GM18526 (cell line): Measurements from ENCODE around the gene CHFR.
A peak's percentile ranks its signal among the peaks of the same experiment; 100 is the strongest.

Source experiments
- POLR2A ChIP-seq: IDR thresholded peaks from 3 replicates; pipeline ENCODE4 v1.6.1; 2011; ENCODE audit not compliant: insufficient read length; ENCODE audit errors: extremely low read depth

CHFR gene

GRCh38 chr12:132887513-132888351 lies at the start of gene CHFR:
TSS of gene CHFR (minus strand) at chr12:132887605. CDS start at chr12:132887328, 277 bp downstream.
- TF ChIP-seq POLR2A = peak; percentile 70

DNA sequence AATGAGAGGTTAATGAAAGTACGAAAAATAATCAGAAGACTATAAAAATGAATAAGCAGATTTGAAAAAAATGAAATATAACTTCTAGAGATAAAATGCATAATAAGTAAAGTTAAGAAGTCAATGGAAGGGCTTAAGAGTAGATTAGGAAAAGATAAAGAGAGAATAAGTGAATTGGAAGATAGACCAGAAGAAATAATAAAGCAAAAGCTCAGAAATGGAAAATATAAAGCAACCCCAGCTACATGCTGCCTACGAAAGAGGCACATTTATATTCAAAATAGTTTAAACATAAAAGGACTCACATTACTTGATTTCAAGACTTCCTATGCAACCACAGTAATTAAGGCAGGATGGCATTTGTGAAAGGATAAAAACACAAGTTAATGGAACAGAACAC lies 48.8 kb upstream of the CHFR start:
- no peak for TF ChIP-seq POLR2A

DNA sequence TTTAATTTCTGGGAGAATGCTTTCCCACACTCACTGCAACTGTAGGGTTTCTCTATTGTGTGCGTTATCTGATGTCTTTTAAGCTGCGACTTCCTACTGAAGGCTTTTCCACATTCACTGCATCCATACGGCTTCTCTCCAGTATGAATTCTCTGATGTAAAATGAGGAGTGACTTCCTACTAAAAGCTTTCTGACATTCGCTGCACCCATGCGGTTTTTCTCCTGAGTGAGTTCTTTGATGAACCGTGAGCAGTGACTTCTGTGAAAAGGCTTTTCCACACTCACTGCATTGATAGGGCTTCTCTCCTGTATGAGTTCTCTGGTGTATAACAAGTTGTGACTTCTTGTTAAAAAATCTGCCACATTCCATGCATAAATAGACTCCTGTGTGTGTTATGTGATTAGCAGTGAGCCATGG lies 39.0 kb upstream of the CHFR start:
- no peak for TF ChIP-seq POLR2A

DNA sequence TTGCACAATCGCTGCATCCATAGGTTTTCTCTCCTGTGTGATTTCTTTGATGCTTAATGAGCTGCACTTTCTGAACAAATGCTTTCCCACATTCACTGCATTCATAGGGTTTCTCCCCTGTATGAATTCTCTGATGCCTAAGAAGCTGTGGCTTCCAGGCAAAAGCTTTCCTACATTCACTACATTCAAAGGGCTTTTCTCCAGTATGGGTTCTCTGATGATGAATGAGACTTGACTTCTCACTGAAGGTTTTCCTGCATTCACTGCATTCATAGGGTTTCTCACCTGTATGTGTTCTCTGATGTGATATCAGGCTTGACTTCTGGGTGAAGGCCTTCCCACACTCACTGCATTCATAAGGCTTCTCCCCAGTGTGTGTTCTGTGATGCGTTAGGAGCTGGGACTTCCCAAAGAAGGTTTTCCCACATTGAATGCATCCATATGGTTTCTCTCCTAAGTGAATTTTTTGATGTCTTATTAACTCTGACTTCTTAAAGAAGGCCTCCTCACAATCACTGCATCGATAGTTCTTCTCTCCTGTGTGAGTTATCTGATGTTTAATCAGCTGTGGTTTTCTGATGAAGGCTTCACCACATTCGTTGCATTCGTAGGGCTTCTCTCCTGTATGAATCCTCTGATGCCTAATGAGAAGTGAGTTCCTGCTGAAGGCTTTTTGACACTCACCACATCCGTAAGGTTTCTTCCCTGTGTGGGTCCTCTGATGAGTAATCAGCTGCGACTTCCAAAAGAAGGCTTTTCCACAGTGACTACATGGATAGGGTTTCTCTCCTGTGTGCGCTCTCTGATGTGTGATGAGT lies 38.4 kb upstream of the CHFR start:
- no peak for TF ChIP-seq POLR2A

DNA sequence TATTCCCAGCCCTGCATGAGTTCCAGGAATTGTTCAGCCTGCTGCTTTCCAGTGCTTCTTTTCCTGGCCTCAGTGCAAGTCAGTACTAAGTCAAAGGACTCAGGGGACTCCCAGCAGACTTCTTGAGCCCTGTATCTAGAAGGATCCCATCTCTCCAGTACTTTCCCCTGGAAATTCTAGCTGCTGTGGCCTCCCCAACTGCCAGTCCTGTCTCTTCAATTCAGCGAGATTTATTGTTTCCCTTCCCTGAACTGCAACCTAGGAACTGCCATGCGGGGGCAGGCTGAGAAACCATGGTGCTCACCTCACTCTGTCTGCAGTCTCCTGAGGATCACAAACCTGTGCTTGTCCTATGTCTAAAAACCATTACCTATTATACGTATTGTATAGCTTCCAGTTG lies 37.0 kb upstream of the CHFR start:
- no peak for TF ChIP-seq POLR2A

DNA sequence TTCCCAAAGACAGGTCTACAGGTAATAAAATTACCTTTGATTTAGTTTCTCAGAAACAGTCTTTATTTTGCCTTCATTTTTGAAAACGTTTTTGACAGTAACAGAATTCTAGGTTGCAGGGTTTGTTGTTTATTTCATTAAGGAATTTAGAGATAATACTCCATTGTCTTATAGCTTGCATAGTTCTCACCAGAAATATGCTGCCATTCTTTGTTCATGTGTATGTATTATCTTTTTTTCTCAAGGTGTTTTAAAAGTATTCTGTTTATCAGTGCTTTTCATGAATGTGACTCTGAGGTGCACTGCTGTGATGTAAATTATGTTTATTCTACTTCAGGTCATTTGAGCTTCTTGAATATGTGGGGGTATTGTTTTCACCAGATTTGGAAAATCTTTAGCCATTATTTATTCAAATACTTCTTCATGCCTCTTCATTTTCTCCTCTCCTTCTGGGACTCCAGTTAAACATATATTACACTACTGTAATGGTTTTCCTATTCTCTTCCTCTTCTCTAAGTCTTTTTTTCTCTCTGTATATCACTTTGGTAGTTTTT lies 36.0 kb upstream of the CHFR start:
- no peak for TF ChIP-seq POLR2A

GRCh38 chr12:132922676-132923075 lies 35.3 kb upstream of the CHFR start:
- no peak for TF ChIP-seq POLR2A

DNA sequence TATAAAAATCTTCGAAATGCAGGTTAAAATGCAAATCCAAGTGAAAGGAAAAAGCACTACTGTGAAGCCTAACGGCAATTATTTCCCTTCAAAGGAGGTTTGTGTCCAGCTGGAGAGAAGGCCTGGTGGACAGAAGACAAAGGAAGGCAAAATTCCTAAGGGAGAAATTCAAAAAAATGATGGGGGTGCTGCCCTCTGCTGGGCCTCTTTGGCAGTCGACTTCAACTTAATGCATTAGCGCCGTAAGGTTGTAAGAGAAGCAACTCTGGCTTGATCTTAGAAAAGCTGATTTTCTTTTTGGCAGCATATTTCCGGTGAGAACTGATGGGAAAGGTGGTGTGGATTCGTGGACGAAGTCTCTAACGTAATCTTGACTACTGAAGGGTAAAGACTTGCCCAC lies 34.3 kb upstream of the CHFR start:
- TF ChIP-seq POLR2A = no peak

- no peak for TF ChIP-seq POLR2A
Measured at GRCh38 chr12:132918680-132919079, 31.3 kb upstream of the CHFR start.

DNA sequence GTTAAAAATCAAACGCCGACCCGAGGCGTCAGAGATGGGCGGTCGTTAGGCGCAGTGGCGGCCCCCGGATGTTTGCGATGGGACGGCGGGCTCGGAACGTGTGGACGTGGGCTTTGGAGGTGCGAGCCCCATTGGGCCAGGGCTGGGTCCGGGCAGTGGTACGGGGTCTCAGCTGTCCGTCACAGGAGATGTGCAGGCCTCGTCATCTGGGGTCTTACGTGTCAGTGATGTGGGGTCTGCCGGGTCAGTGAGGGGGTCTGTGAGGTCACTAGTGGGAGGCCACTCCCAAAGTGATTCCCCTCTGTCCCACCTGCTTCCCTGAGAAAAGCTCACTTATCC lies 21.6 kb upstream of the CHFR start:
- no peak for TF ChIP-seq POLR2A

DNA sequence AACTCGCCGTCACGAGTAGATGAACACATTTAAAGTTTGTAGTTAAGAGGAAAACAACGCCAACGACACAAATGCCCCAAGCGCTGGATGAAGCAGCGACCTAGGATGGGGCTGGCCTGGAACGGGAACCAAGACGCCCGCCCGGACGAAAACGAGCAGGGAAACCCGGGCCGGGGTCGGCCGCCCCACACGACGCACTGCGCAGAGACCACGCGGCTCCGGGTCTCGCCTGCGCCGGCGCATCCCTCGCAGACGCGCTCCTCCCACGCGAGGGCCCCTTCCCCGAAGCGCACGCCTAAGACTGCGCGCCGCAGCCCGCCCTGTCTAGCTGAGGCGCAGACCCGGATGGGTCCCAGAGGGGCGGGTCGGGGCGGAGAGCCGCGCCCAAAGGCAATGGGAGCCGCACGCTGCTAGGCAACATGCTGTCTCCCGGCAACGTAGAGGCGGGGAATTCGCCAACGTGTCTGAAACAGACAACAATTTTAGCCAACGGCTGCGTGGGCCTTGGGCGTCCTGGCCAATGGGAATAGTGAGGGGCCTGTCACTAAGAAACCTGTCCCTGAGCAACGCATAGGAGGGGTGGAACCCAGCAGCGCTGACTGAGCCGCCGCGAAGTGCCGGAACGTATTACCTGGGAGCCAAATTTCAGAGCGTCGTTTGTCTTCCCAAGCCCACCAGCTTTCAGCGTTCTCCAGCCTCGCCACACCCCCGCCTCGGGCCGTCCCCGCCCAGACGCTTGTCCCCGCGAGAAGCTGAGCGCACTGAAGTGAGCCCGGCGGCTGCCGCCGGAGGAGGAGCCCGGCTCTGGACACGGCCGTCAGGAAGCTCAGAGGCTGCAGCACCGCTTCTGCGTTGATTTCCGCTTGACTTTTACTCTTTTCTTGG lies 21.0 kb upstream of the CHFR start:
- peak; percentile 37 for TF ChIP-seq POLR2A

DNA sequence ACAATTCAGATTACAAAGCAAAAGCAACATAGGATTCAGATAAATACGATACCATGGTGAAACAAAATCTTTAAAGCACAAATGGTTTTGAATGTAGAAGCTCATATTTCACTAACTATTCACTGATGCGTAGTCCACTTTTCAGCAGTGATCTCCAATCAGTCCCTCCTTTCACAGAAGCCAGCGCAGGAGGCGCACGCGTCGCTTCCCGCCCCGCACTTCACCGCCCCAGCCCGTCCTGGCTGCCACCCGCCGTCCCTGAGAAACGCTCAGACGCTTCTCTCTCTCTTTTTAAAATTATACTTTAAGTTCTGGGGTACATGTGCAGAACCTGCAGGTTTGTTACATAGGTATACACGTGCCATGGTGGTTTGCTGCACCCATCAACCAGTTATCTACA lies 19.8 kb upstream of the CHFR start:
- no peak for TF ChIP-seq POLR2A

DNA sequence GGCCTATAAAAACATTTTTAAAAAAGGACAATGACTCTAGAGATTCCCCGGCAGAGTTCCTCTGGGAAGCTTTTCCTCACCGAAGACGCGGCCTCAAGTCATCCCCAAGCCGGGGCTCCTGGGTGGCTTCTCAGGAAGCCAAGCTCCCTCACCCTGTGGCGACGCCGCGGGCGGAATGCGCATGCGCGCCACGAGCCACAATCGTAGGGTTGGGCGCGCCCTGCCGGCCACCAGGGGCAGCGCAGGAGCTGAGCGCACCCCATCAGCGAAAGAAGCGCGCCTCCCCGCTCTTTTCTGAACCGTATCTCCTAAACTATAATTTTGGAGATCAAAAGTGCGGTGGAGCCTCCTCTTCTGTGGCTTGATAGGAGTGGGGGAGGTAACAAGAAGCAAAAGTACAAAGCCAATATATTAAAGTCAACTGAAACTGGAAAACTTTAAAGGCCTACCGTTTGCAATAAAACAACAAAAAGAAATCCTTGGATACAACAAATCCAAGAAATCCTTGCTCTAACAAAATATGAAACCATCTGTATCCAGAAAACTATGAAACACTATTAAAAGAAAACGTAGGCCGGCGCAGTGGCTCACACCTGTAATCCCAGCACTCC lies 17.4 kb upstream of the CHFR start:
- no peak for TF ChIP-seq POLR2A

GRCh38 chr12:132899033-132899432 lies 11.6 kb upstream of the CHFR start:
- no peak for TF ChIP-seq POLR2A

DNA sequence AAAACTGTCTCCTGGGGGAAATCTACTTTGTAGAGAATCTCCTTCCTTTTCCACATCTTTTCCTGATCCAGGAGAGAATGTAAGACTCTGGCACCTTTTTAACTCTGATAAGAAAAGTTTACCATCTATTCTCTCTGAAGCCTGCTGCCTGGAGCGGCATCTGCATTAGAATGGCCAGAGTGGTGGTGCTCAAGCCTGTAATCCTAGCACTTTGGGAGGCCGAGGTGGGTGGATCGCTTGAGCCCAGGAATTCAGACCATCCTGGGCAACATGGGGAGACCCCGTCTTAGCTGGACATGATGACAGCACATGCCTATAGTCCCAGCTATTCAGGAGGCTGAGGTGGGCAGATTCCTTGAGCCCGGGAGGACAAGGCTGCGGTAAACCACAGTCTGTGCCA lies 1.4 kb upstream of the CHFR start:
- no peak for TF ChIP-seq POLR2A
